ENCODE results near the gene BTBD16. TPM values are rescaled to one million over a fixed set of nuclear protein-coding genes. Genes with fewer than 3 reads are reported as not detected.

Gene BTBD16
- total RNA-seq, 4 donors from 2014 or later: not detected

DNA sequence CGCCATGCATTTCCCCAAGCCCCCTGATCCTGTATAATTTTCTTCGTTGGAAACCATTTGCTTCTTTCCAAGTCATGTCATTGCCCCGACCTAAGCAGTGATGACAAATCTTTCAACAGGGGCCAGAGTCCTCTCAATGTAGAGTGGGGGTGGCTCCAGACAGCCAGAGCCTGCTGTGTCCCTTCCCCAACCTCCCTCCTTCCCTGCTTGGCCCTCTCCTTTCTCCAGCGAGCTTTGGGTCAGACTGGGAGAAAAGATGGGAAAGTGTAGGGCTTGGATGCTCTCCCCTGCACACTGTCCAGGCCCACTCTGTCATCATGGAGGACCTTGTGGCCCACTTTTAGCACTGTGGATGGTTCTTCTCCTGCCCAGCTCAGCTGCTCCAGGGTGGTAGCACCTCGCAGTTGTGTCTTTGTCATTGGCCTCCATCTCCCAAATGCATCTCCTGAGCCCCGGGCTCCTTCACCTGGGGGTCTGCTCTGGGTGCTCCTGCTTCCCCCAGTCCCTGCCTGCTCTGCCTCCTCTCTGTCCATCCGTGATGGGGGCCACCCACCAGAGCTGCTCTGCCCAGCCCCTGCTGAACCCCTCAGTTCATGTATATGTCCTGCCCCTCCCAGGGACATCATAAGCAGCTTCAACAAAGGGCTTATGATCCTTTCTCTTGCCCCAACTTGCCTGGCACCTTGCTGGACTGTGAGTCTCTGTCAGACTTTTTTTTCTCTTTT is 37.5 kb downstream of the BTBD16 start:
- no peak for TF ChIP-seq CTCF (IDR thresholded peaks at IDR 0.05; ENCODE audit: low read depth)

DNA sequence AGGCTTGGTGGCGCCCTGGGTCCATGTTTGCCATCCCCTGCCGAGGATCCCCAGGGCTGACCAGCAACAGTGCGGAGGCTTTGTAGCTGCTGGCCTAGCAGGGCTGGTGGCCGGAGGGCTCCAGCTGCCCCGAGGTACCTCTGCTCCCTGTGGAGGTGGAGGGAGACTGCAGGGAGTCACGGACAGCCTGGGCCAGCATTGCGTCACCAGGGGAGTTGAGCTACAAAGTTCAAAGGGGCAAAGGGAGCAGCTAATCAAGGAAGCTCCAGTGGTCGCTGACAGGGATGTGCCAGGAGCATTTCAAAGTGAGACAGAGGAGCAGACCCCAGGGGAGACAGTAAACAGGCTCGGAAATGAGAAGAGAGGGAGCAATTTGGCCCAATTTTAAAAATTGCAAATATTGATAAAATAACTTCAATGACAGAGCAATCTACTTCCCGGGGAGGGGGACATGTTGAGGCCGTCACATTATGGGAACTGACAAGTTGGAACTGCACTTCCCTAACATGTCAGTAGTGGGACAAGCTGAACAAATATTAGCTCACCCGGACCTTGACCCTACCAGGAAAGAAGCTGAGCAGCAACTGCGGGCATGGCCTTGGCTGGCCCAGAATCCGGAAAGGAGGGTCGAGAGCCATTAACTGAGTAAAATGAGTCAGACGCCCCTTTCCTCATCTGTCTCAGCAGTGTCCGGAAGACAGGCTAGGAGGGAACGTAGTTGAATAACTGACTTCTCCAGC is 39.4 kb downstream of the BTBD16 start:
- no peak for TF ChIP-seq CTCF (IDR thresholded peaks at IDR 0.05; ENCODE audit: low read depth)

DNA sequence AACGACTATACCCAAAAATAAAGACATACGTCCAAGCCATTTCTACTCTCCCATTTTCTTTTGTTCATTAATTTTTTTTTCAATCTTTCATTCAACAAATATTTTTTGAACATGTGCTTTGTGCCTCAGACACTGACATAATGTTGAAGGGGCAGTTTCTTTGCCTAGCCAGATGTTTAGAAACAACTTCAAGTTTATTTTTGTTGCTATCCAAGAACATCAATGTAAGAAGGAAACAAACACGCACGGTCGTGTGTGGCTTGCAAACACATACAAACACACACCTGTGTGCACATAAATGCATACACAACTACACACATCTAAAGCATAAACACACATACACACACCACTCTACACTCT is 39.9 kb downstream of the BTBD16 start:
- no peak for TF ChIP-seq CTCF (IDR thresholded peaks at IDR 0.05; ENCODE audit: low read depth)

- TF ChIP-seq CTCF (IDR thresholded peaks at IDR 0.05; ENCODE audit: low read depth): no peak
Observed at GRCh38 chr10:122311716-122312115, 40.6 kb downstream of the BTBD16 start.

GRCh38 chr10:122316224-122316884 is 45.3 kb downstream of the BTBD16 start:
- TF ChIP-seq CTCF (IDR thresholded peaks at IDR 0.05; ENCODE audit: low read depth): no peak

DNA sequence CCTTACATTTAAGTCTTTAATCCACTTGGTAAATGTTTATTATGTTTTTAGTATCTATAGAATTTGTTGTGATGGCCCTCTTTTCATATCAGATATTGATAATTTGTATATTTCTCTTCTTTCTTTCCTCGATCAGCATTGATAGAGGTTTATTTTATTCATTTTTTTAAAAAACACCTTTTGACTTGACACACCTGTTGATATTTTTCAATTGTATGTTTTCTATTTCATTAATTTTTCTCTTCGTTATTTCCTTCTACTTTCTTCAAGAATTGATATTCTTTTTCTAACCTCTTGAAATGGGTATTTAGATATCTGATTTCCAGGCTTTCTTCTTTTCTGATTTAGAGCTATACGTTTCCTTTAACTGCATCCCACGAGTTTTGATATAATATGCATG is 50.9 kb downstream of the BTBD16 start:
- TF ChIP-seq CTCF (IDR thresholded peaks at IDR 0.05; ENCODE audit: low read depth): no peak

GRCh38 chr10:122323189-122323588 is 52.1 kb downstream of the BTBD16 start:
- TF ChIP-seq CTCF (IDR thresholded peaks at IDR 0.05; ENCODE audit: low read depth): no peak

Data from subcutaneous adipose tissue (tissue), 4 donors.